HG03280 (cell line): ENCODE data around the gene EPHB2.
"Not testable (repeated sequence)": the region's sequence is repeated elsewhere in the genome, so short reads cannot be mapped to it uniquely, and the experiment has no call there.

Experiments
- ATAC-seq: cut with Tn5 transposase; IDR thresholded peaks from one replicate; pipeline ENCODE4 v1.9.1; 2021; ENCODE audit warnings: mild to moderate bottlenecking, moderate library complexity; ENCODE audit not compliant: unreplicated experiment

EPHB2 gene

DNA sequence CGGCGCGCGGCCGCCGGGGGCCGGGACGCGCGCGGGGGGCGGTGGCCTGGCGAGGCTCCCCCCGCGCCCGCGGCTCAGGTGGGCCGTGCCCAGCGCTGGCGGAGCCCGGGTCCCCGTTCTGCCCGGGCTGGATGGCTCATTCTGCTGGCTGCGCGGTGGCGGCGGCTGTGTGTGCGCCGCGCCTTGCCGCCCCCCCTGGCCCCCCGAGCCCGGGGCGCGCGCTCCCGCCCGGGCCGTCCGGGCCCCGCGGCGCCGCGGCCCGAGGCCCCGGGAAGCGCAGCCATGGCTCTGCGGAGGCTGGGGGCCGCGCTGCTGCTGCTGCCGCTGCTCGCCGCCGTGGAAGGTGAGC, at the start of gene EPHB2:
TSS of gene EPHB2 (plus strand) at position 139 of the 349 bp plus-strand sequence. CDS start at position 283, 144 bp downstream.
- ATAC-seq, result no peak

GRCh38 chr1:22661880-22662279, 48.8 kb upstream of the EPHB2 start:
- ATAC-seq, result no peak

- no peak for ATAC-seq
Observed at GRCh38 chr1:22662318-22662717, 48.3 kb upstream of the EPHB2 start.

GRCh38 chr1:22662986-22663408, 47.6 kb upstream of the EPHB2 start:
- ATAC-seq, result no peak

- ATAC-seq, result no peak
Observed at GRCh38 chr1:22665752-22666151, 44.9 kb upstream of the EPHB2 start.

DNA sequence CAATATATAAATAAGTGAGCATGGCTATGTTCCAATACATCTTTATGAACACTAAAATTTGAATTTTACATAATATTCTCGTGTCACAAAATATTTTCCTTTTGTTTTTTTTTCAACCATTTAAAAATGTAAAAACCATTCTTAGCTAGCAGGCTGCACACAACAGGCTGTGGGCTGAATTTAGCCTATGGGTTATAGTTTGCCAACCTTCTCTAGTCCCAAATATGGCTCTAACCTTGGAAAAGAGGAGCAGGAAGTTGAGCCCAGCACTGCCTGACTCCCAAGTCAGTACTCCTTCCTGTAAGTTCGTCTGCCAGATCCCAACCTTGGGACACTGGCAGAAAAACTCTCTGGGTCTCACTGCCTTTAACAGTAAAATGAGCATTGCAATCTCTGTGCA, 44.2 kb upstream of the EPHB2 start:
- ATAC-seq, result no peak

- not testable (repeated sequence) for ATAC-seq
Observed at GRCh38 chr1:22668840-22669239, 41.8 kb upstream of the EPHB2 start.

GRCh38 chr1:22670352-22670975, 40.2 kb upstream of the EPHB2 start:
- no peak for ATAC-seq

DNA sequence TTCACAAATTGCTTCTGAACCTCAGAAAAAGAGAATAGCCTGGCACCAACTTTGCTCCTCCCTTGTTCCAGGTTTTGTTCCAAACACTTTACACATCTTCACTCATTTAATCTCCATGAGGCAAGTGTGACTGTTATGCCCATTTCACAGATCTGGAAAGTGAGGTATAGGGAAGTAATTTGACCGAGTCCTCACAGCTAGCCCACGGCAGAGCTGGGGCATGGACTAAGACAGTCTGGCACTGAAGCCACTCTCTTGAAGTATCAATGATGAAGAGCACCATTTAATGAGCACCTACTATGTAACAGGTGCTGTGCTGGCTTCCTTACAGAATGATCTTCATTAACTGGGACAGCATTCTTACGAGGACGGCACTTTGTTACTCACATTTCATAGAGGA, 38.6 kb upstream of the EPHB2 start:
- ATAC-seq, result no peak

GRCh38 chr1:22673486-22674409, 36.9 kb upstream of the EPHB2 start:
- ATAC-seq, result no peak

GRCh38 chr1:22674410-22674749, 36.3 kb upstream of the EPHB2 start:
- ATAC-seq, result no peak

DNA sequence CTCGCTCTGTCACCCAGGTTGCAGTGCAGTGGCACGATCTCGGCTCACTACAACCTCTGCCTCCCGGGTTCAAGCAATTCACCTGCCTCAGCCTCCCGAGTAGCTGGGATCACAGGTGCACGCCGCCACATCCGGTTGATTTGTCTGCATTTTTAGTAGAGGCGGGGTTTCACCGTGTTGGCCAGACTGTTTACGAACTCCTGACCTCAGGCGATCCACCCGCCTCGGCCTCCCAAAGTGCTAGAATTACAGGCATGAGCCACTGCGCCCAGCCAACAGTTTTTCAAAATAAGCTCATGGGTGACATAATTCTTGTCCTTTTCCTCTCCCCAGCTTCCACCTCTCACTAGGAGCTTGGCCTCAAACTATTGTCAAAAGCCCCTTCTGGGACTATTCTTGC, 34.5 kb upstream of the EPHB2 start:
- not testable (repeated sequence) for ATAC-seq

GRCh38 chr1:22676916-22677583, 33.6 kb upstream of the EPHB2 start:
- ATAC-seq, result no peak

DNA sequence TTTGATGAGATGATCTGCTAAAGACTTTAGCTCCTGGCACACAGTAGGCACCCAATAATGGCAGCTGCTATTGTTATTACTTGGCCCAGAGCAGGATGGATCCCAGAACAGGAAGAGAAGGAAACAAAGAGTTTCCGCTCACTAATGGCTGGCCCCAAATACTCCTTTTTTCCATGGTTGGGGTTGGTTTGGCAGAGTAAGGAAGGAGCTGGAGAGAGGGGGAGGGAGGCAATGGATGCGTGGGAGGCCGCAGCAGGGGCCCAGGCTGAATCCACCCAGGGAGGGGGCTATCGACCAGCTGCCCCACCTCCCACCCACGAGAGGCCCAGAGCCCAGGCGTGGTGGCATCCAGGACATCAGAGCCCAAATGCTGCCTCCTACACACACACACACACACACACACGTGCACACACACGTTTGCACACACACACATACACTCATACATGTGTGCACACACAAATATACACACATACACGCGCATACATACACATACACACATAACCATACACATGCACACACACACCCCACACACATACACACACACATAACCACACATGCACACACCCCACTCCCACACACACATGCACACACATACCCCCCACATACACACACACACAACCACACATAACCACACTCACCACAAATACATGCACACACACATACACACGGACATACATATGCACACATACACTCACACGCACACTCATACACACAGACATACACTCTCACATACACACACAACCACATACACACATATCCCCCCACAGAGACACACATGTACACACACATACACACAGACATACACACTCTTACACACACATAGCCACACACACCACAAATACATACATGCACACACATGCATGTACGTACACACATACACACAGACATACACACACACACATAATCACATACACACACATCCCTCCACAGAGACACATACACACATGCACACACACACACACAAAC, 32.4 kb upstream of the EPHB2 start:
- ATAC-seq, result no peak

DNA sequence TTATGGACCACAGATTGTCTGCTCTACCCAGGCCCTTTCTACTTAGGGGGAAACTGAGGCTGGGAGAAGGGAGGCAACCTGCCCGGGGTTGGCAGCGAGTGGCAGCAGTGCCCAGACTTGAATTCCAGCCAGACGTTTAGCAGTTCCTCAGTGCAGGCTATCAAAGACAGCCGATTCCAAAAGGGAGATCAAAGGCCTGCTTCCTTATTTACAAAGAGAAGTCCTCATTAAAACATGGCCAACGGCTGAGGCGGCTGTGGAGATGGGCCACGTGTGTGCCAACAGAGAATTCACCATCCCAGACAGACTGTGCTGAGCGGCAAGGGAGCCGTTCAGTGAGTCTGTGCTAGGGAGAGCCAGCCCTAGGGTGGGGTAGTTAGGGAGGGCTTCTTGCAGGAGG, 29.9 kb upstream of the EPHB2 start:
- ATAC-seq, result no peak

- ATAC-seq, result no peak
Observed at GRCh38 chr1:22681556-22682276, 28.9 kb upstream of the EPHB2 start.

DNA sequence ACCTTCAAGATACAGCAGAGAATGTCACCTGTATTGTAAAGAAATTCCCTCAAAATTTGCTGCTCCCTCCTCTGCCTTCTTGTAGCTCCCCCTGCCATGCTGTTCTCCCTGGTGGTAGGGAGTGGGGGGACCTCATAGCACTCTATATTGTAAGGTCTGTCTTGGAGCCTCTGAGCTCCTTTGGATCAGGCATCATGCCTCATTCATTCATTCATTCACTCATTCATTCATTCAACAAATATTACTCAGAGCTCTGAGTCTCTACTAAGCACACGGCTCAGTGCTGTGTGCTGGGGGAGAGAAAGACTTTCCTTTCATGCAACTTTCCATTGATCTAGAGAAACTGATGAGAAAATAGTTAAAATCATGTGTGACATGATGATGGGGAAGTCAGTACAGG, 27.1 kb upstream of the EPHB2 start:
- no peak for ATAC-seq

- no peak for ATAC-seq
Observed at GRCh38 chr1:22685591-22686059, 25.0 kb upstream of the EPHB2 start.

GRCh38 chr1:22687191-22687590, 23.4 kb upstream of the EPHB2 start:
- ATAC-seq, result no peak

DNA sequence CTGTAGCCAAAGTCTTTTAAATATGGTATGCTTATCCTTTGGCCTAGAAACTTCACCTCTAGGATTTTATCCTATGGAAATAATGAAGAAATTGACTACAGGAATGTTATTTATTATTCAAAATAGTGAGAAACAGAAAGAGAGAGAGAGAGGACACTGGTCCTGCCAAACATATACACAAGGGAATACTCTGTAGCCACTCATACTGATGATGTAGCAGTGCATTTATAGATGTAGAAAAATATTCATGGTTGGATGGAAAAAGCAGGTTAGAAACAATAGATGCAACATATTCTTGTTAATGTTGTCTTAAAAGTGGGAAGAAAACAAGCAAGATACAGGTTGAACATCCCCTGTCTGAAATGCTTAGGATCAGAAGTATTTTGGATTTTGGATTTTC, 22.2 kb upstream of the EPHB2 start:
- ATAC-seq, result no peak
